Measurements from ENCODE around the gene ESR1. TPM values are rescaled to one million over a fixed set of nuclear protein-coding genes. Genes with fewer than 3 reads are reported as not detected.

Gene ESR1
- total RNA-seq, 1 experiment from 2014 or later: not detected

DNA sequence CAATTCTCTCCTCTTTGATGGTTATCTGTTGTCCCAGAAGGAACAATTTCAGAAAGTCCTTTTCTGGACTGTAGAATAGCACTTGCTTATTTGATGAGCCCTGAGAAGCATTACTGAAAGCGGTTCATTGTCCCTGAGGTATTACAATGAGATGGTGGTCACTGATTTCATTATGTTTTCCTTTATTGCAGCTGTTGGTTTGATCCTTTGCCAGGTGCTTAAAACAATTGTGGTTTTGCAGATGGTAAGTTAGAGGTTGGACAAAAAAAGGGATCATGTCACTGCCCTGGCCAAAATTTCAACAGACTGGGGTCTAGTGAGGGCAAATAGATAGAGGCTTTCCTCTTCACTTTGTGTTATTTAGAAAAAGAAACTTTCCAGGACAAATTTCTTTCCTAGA, 61.9 kb downstream of the ESR1 start:
- no peak overlapping the region for H3K4me3 Mint-ChIP-seq

More for the DNA sequence above, 61.9 kb downstream of the ESR1 start:
- no peak overlapping the region for H2BK12ac ChIP-seq (ENCODE audit: insufficient read length, low read depth, low read length)
- H2BK5ac ChIP-seq (ENCODE audit: insufficient read length, low read length): no peak overlapping the region
- H3K27ac ChIP-seq (ENCODE audit: insufficient read length, low read depth, low read length): no peak overlapping the region
- H3K23ac ChIP-seq (ENCODE audit: insufficient read length, low read depth, low read length): no peak overlapping the region
- H3K9me3 ChIP-seq (ENCODE audit: control insufficient read depth, low read depth, low read length): no peaks in the 10 kb centered on the region
- H3K4me1 Mint-ChIP-seq: no peaks in the 10 kb centered on the region
- no peak overlapping the region for H3K4me2 ChIP-seq (ENCODE audit: insufficient read depth, insufficient read length, low read length)
- no peak overlapping the region for H4K91ac ChIP-seq (ENCODE audit: insufficient read length, low read depth, low read length)
- H3K79me2 ChIP-seq (ENCODE audit: insufficient read depth, low read length): no peaks in the 10 kb centered on the region
- H2BK20ac ChIP-seq (ENCODE audit: low read depth, low read length, poor library complexity, severe bottlenecking): no peak overlapping the region
- no peak overlapping the region for H2BK120ac ChIP-seq (ENCODE audit: low read depth, low read length, poor library complexity, severe bottlenecking)
- no peak overlapping the region for H3K14ac ChIP-seq (ENCODE audit: insufficient read depth, low read length)
- no peaks in the 10 kb centered on the region for H3K4me1 ChIP-seq (ENCODE audit: insufficient read depth, low read length)
- WGBS (ENCODE audit: extremely low coverage, insufficient read length, low lambda C conversion rate): no CpG with 5 or more reads among the region's 1 CpG
- H3K27me3 ChIP-seq (ENCODE audit: insufficient read depth, low read length): no peaks in the 10 kb centered on the region
- no peaks in the 10 kb centered on the region for H3K79me1 ChIP-seq (ENCODE audit: insufficient read depth, low read depth, low read length, poor library complexity, severe bottlenecking)
- no peak overlapping the region for H3K4ac ChIP-seq (ENCODE audit: low read depth, low read length)
- H4K5ac ChIP-seq (ENCODE audit: insufficient read length, low read depth, low read length): no peak overlapping the region
- H3K27ac Mint-ChIP-seq: no peak overlapping the region
- no peak overlapping the region for H3K56ac ChIP-seq (ENCODE audit: insufficient read length, low read depth, low read length)
- no peak overlapping the region for H2AFZ ChIP-seq (ENCODE audit: low read length)
- H3K27me3 Mint-ChIP-seq (ENCODE audit: low read depth): no peaks in the 10 kb centered on the region
- no peak overlapping the region for H2BK15ac ChIP-seq (ENCODE audit: low read depth, low read length)
- H3T11ph ChIP-seq (ENCODE audit: low read length): no peak overlapping the region
- no peak overlapping the region for H4K8ac ChIP-seq (replicated peaks; ENCODE audit: insufficient read length, low read depth, low read length)
- no peak for DNase-seq
- no peaks in the 10 kb centered on the region for H3K23me2 ChIP-seq (ENCODE audit: insufficient read length, low read depth, low read length, poor library complexity, severe bottlenecking)
- no peaks in the 10 kb centered on the region for H4K20me1 ChIP-seq (ENCODE audit: control insufficient read depth, insufficient read depth, insufficient read length)
- H3K9me3 Mint-ChIP-seq: peaks cover 0 to 5% of the 10 kb centered on the region in 2 experiments; a peak in 1 of 5 replicates
- no peak overlapping the region for H3K18ac ChIP-seq (ENCODE audit: insufficient read length, low read depth, low read length)
- H2AK5ac ChIP-seq (ENCODE audit: insufficient read length, low read length): no peak overlapping the region
- no peaks in the 10 kb centered on the region; a peak in 1 of 7 replicates for H3K36me3 Mint-ChIP-seq (ENCODE audit: insufficient read depth in 1 of 3, low read depth in 3 of 3)
- no peak overlapping the region for H3K9ac ChIP-seq (ENCODE audit: extremely low read depth, insufficient read length, low read length)
- TF ChIP-seq, protein P1, sequence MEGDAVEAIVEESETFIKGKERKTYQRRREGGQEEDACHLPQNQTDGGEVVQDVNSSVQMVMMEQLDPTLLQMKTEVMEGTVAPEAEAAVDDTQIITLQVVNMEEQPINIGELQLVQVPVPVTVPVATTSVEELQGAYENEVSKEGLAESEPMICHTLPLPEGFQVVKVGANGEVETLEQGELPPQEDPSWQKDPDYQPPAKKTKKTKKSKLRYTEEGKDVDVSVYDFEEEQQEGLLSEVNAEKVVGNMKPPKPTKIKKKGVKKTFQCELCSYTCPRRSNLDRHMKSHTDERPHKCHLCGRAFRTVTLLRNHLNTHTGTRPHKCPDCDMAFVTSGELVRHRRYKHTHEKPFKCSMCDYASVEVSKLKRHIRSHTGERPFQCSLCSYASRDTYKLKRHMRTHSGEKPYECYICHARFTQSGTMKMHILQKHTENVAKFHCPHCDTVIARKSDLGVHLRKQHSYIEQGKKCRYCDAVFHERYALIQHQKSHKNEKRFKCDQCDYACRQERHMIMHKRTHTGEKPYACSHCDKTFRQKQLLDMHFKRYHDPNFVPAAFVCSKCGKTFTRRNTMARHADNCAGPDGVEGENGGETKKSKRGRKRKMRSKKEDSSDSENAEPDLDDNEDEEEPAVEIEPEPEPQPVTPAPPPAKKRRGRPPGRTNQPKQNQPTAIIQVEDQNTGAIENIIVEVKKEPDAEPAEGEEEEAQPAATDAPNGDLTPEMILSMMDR (conservative IDR thresholded peaks at IDR 0.05): no peak
